ENCODE results near the gene MIS18BP1. TPM values are rescaled to one million over a fixed set of nuclear protein-coding genes. Genes with fewer than 3 reads are reported as not detected.

The MIS18BP1 gene
- total RNA-seq, 1 experiment from 2014 or later = 54.4 TPM

- Histone ChIP-seq H3K9me2 (ENCODE audit: insufficient read depth) (no peaks in the 10 kb centered on the region), H3K79me2 (ENCODE audit: low read depth) (no peaks in the 10 kb centered on the region), H3K27me3 (ENCODE audit: insufficient read depth, low read depth) (no peaks in the 10 kb centered on the region), H3K4me2 (no peak overlapping the region), H3K4me3 (no peak overlapping the region), H3K27ac (no peak overlapping the region), H3K36me3 (ENCODE audit: low read depth) (0 out of 2 replicates have a peak, but pooled peaks cover 3% of the 10 kb centered on the region), H4K20me1 (ENCODE audit: insufficient read depth) (no peaks in the 10 kb centered on the region), H3K4me1 (replicated peaks; ENCODE audit: insufficient read depth) (no peaks in the 10 kb centered on the region), H2AFZ (no peak overlapping the region), H3F3A (ENCODE audit: insufficient read depth, low read depth) (no peaks in the 10 kb centered on the region), H3K9me3 (ENCODE audit: insufficient read depth, low read depth) (no peaks in the 10 kb centered on the region)
- ChIA-PET POLR2A (ENCODE audit: unreplicated experiment) (no interaction called here), CTCF (no interaction called here)
- intact Hi-C loops (cut with micrococcal nuclease; ENCODE audit: unreplicated experiment) = no loop called here
- no peak for TF ChIP-seq EZH2 (IDR thresholded peaks at IDR 0.05; ENCODE audit: low read depth)
- no peak for TF ChIP-seq CTCF (conservative IDR thresholded peaks at IDR 0.05)
- DNase-seq = no peak
- BruUV-seq (replicated peaks) = no TSS peak
Observed at GRCh38 chr14:45177076-45177475, 75.9 kb downstream of the MIS18BP1 start.

GRCh38 chr14:45169906-45170305, 83.1 kb downstream of the MIS18BP1 start:
- H3F3A ChIP-seq (ENCODE audit: insufficient read depth, low read depth) = no peaks in the 10 kb centered on the region
- no peak for DNase-seq
- CTCF ChIA-PET = interaction anchor here (0.6 kb wide), 2 partner anchors 34 to 894 kb away, joined by 3 to 4 read pairs; no protein-coding TSS in a partner anchor
- no peaks in the 10 kb centered on the region for H3K9me3 ChIP-seq (ENCODE audit: insufficient read depth, low read depth)
- H3K9me2 ChIP-seq (ENCODE audit: insufficient read depth) = no peaks in the 10 kb centered on the region
- no peak for TF ChIP-seq EZH2 (IDR thresholded peaks at IDR 0.05; ENCODE audit: low read depth)
- TF ChIP-seq CTCF (conservative IDR thresholded peaks at IDR 0.05) = no peak
- no peak overlapping the region for H2AFZ ChIP-seq
- POLR2A ChIA-PET (ENCODE audit: unreplicated experiment) = no interaction called here
- no peak overlapping the region for H3K27ac ChIP-seq
- intact Hi-C loops (cut with micrococcal nuclease; ENCODE audit: unreplicated experiment) = no loop called here
- no peak overlapping the region for H3K4me3 ChIP-seq
- no peak overlapping the region for H3K4me2 ChIP-seq
- H3K4me1 ChIP-seq (replicated peaks; ENCODE audit: insufficient read depth) = no peaks in the 10 kb centered on the region
- H4K20me1 ChIP-seq (ENCODE audit: insufficient read depth) = no peaks in the 10 kb centered on the region
- BruUV-seq (replicated peaks) = no TSS peak
- H3K36me3 ChIP-seq (ENCODE audit: low read depth) = no peaks in the 10 kb centered on the region
- H3K79me2 ChIP-seq (ENCODE audit: low read depth) = no peaks in the 10 kb centered on the region
- no peaks in the 10 kb centered on the region for H3K27me3 ChIP-seq (ENCODE audit: insufficient read depth, low read depth)

GRCh38 chr14:45156067-45156466, 96.9 kb downstream of the MIS18BP1 start:
- Histone ChIP-seq H3K9me3 (ENCODE audit: insufficient read depth, low read depth) (no peaks in the 10 kb centered on the region), H4K20me1 (ENCODE audit: insufficient read depth) (no peaks in the 10 kb centered on the region), H3K4me3 (no peak overlapping the region), H3K4me1 (replicated peaks; ENCODE audit: insufficient read depth) (no peaks in the 10 kb centered on the region), H3K27ac (no peak overlapping the region), H3K27me3 (ENCODE audit: insufficient read depth, low read depth) (no peaks in the 10 kb centered on the region), H3K79me2 (ENCODE audit: low read depth) (no peaks in the 10 kb centered on the region), H3K36me3 (ENCODE audit: low read depth) (no peaks in the 10 kb centered on the region), H3F3A (ENCODE audit: insufficient read depth, low read depth) (0 out of 2 replicates have a peak, but pooled peaks cover 3% of the 10 kb centered on the region), H2AFZ (no peak overlapping the region), H3K4me2 (no peak overlapping the region), H3K9me2 (ENCODE audit: insufficient read depth) (no peaks in the 10 kb centered on the region)
- intact Hi-C loops (cut with micrococcal nuclease; ENCODE audit: unreplicated experiment) = no loop called here
- DNase-seq = no peak
- POLR2A ChIA-PET (ENCODE audit: unreplicated experiment) = no interaction called here
- CTCF ChIA-PET = no interaction called here
- no peak for TF ChIP-seq EZH2 (IDR thresholded peaks at IDR 0.05; ENCODE audit: low read depth)
- no peak for TF ChIP-seq CTCF (conservative IDR thresholded peaks at IDR 0.05)
- no TSS peak for BruUV-seq (replicated peaks)

Other genes starting within 250 kb of the MIS18BP1 start
- gene PRPF39, start 169.1 kb downstream of the MIS18BP1 start, total RNA-seq (2021) = 33.4 and 37.2 TPM in 2 replicates
- gene FKBP3, start 118.7 kb downstream of the MIS18BP1 start, total RNA-seq (2021) = 39.4 and 53.5 TPM in 2 replicates
- gene FANCM, start 117.3 kb downstream of the MIS18BP1 start, total RNA-seq (2021) = 9.9 and 14.1 TPM in 2 replicates